GM21723 (cell line): Measurements from ENCODE around the gene RPS3.
"Not testable (repeated sequence)": the region's sequence is repeated elsewhere in the genome, so short reads cannot be mapped to it uniquely, and the experiment has no call there.

ENCODE experiments used
- ATAC-seq: cut with Tn5 transposase; IDR thresholded peaks from one replicate; pipeline ENCODE4 v1.9.1; 2021; ENCODE audit warnings: mild to moderate bottlenecking, moderate library complexity; ENCODE audit not compliant: unreplicated experiment

Gene RPS3

DNA sequence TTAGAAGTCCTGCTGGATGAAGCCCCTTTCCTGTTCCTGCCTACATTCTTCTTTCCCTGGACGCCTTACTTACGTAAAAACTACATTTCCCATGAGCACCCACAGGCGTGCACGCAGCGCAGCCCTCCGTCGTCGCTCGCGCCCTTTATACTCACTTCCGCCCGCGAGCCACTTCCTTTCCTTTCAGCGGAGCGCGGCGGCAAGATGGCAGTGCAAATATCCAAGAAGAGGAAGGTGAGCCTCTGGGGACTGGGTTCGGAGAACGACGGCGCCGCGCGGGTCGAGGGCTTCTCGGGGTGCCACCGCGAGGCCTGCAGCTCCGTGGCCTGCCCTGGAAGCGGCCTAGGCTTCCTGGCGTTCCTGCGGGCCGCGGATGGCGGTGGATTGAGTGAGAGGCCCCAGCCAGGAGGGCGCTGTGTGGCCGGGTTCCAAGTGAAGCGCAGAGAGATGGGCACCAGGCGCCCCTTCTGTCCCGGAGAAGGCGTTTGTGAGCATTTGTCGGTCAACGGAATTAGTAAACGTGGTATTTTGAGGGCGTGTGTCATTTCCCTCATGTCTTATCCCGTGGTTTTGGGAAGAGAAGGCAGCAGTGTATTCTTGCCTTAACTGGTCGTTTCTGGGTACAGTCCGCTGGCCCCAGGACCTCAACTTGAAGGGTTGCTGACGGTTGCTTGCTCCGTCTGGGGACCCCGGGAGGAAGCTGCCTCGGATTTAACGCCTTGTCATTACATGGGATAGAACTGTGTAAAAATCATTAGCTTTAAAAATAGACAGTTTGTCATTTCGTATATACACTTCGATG lies at the start of gene RPS3:
Gene RPS3, plus strand, starts transcription at position 175 of the 802 bp plus-strand sequence. Its CDS starts 30 bp downstream, at position 205.
- peak; percentile 93 for ATAC-seq

DNA sequence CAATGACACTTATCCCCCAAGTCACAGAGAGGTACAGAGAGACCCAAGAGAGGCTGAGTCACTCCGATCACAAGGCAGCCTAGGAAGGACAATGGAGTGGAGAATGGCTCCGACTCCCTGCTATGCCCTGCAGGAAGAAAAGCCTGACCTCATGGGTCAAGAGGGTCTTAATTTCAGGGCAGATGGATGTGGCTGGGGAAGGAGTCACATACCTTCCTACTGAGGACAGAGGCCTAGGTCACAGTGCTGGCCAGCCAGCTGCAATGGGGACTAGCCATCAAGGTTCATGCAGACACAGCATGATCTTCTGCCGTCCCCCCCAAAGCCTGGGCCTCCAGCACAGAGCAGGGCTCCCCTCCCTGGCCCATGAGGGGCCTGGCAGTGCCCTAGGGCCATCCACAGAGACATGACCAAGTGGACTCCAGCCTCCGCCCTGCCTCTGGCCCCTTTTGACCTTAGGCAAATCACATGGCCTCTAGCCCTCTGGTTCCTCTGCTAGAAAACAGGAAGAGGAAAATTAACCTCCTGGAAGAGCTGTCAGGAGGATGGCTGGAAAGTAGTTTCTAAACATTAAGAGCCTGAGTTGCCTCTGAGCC lies 49.7 kb upstream of the RPS3 start:
- ATAC-seq = no peak

DNA sequence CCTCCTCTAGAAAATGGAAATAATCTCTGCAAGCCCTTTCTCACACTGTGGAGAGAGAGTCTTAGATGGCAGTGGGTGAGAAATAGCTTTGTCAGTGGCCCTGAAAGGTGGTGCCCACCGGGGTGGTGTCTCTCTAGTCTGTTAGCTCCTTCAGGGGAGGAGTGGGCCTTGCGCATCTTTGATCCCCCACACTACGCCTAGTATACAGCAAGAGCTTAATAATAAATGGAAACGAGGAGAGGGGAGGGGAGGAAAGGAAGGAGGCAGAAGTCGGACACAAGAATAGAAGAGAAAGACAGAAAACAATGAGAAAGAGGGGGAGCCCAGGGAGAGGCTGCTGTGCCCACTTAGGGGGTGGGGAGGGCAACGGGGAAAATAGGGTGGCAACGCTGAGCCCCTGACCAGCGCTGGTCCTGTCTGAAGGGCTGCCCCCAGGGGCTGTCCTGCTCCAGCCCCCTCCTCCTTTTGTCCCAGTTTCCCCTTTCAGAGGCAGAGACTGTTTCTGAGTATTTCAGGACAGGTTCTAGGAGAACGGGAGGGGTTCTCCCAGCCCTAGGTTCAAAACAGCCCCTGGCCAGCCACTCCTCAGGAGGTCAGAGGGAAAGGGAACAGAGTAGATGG lies 49.1 kb upstream of the RPS3 start:
- no peak for ATAC-seq

DNA sequence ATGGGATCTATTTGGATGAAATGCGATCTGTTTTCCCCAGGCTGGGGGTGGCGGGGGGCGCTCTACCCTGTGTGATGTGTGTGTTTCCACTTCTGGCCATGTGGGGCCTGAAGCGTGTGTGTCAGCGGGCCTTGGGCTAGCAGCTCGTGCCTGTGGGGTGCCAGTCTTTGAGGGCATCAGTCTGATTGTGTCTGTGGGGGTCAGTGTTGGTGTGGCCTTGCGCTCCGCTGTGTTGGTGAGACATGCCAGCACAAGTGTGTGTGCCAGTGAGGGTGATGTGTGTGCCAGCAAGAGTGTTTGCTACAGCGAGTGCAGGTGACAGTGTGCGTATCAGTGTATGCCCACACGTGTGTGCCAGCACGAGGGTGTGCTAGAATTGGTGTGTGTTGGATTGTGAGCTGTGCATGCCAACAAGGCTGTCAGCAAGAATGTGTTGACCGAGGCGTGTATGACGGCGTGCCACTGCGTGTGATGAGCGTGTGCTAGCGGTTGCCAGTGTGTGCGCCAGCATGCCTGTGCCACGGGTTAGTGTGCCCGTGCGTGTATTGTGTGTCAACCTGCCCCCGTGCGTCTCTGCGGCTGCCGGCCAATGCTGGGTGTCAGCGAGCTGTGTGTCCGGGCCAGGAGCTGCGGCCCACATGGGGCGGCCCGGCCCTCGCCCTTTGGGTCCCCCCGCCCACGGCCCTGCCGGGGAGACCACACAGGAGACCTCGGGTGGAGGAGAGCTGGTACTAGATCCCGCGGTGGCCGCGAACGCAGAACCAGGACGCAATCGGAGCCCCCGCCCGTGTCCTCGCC lies 48.4 kb upstream of the RPS3 start:
- ATAC-seq = no peak

DNA sequence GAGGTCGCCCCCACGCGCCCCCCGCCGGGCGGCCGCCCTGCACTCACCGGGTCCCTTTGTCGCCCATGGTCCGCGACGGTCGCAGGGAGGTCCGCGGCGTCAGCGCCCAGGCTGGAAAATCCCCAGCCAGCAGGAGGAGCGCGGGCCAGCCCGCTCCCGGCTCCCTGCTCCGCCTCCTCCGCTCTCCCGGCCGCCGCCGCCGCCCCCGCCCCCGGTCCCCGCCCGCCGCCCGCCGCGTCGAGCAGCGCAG lies 47.9 kb upstream of the RPS3 start, which contains the start of gene ARRB1:
Gene ARRB1, minus strand, starts transcription at position 121 of the 250 bp plus-strand sequence. Its CDS starts 54 bp downstream, at position 67.
- ATAC-seq = no peak

DNA sequence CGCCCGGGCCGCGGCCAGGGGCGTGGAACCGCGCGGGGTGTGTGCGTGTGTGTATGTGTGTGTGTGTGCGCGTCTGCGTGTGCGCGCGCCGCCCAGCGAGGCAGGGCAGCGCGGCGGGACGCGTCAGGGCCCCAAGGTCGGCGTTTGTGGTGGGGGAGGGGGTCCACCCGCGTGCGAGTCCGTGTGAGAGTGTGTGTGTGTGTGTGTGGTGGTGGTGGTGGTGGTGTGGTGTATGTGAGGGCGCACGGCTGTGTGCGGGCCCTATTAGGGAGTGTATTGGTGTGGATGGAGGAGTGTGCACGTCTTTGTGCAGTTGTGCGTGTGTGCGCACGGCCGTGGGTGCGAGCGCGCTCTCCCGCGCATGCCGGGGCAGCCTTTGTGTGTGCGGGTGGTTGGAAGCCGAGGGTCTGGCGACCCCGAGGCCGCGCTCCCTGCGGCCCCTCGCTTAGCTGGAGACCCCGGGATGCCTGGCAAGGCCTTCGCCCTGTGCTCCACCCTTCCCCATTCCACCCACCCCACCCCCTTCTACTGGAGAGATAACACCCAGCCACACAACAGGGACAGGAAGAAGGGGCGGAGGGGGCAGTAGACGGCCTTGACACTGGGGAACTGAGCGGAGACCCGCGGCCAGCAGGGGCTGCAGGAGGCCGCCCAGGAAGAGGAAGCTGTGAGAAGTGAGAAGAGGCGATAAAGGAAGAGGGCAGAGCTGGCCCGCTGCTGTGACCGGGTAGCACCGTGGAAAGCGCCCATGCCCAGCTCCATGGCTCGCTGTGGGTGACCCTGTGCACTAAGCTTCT lies 47.3 kb upstream of the RPS3 start:
- ATAC-seq = no peak

DNA sequence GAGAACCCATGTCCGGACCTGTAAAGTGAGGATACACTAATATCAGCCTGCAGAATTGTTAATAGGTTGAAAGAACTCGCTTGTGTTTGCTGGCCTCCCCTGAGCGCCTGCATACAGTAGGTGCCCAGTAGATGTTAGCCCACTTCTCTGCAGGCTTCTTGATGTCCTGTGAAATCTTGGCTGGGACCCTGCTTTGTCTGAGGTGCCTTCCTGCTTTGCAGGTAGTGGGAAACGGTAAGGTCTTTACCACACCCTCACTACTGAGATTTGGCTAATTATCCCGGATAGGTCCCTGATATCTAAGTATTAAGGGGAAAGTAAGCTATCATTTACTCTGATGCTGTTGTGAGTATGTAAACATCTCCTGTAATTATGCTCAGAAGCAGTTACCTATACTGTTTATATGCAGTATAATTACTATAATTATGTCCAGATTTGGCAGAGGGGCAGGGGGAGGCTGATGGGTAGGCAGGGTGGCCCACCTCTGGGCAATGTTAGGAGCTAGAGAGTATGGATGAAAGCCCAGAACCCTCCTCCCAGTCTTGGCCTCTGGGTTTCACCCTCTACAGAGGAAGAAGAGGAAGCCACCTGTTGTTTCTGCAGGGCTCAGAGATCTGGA lies 46.6 kb upstream of the RPS3 start:
- no peak for ATAC-seq

DNA sequence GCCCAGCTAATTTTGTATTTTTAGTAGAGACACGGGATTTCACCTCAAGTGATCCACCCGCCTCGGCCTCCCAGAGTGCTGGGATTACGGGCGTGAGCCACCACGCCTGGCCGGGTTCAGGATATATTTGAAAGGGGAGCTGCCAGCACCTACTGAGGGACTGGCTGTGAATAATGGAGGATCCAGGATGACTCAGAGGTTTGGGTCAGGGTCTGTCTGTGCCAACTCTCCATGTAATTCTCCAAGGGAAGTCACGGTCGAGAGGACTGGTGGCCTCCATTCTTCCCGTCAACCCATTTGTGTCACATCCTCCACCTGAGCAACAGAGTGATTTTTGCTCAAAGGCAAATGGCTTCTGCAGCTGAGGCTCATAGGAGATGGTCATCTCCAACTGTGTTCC lies 44.3 kb upstream of the RPS3 start:
- no peak for ATAC-seq

DNA sequence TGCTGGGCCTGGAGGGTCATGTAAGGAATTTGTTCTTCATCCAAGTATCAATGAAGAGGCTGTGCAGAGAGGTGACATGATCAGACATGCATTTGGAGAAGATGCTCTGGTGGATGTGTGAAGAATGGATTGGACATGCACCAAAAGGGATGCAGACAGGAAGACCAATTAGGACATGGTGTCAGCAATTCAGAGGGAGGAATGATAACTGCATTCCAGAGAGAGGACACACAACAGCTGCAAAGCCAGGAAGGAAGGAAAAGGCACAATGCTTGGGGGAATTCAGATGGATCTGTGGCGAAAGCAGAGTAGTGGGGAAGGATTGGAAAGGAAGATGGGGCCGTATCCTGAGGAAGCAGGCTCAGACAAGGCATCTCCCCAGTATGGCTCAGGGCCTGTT lies 42.7 kb upstream of the RPS3 start:
- ATAC-seq = no peak

DNA sequence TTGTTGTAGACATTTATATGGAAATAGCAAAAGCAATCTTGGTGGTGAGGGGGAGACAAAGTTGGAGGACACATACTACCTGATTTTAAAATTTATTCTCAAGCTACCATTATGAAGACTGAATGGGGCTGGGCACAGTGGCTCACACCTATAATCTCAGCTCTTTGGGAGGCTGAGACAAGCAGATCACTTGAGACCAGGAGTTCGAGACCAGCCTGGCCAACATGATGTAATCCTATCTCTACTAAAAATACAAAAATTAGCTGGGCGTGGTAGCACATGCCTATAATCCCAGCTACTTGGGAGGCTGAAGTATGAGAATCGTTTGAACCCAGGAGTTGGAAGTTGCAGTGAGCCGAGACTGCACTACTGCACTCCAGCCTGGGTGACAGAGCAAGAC lies 37.0 kb upstream of the RPS3 start:
- not testable (repeated sequence) for ATAC-seq

DNA sequence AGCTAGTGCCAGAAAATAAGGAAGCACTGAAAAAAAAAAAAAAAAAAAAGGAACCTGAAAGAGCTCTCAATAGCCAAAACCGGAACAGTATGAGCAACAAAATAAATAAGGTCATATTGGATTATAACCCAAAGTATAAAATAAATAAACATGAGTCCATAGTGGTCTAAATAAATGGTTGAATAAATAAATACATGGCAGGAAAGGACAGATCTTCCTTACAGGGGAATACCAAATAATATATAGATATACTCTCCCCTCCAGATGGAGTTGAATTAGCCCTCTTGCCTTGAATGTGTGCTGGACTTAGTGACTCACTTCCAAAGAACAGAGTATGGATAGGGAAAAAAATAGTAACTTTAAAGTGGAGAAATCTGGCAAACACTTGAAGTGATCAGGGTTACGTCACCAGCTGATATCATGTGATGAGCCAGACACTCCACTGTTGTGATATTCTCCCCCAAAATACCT lies 33.6 kb upstream of the RPS3 start:
- ATAC-seq = no peak

DNA sequence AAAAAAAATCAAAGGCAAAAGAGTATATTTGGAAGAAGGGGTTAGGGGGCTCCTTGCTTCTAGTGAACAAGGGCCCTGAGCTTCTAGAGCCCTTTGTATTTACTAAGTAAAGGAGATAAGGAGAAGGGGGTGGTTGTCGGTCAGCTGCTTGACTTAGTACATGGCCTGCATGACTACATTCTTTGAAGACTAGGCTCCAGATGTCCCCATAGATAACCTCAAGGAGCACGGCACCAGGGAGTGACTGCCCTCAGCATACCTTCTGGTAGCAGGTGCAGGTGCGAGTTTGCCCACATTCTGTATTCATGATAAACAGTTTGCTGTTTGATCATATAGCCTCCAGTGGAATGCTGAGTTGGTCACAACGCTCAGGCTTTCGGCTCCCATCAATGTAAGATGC lies 32.5 kb upstream of the RPS3 start:
- not testable (repeated sequence) for ATAC-seq

DNA sequence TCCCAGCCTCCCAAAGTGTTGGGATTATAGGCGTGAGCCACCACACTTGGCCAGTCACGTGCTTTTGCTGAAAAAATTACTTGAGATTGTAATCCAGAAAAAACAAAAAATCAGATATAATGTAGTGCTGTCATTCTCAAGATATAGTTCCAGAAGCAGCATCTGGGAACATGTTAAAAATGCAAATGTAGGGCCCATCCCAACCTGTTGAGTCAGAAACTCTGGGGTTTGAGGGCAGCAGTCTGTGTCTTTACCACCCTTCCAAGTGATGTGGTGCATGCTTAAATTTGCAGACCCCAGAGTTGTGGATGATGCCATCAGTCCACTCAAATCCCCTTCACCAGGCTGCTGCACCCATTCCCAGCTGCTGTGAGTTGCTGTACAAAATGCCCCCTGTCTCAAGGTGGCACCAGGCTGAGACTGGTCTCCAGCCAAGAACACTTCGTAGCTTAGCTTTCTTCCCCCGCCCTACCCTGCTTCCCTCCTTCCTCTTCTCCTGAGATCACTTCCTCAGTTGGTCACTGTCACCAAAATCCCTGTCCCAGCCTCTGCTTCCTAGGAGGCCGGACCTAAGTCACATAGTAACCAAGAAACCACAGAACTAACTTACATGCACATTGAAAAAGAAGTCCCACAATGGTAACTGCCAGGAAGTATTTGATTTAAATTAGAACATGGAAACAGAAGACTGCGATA lies 29.6 kb upstream of the RPS3 start:
- no peak for ATAC-seq

DNA sequence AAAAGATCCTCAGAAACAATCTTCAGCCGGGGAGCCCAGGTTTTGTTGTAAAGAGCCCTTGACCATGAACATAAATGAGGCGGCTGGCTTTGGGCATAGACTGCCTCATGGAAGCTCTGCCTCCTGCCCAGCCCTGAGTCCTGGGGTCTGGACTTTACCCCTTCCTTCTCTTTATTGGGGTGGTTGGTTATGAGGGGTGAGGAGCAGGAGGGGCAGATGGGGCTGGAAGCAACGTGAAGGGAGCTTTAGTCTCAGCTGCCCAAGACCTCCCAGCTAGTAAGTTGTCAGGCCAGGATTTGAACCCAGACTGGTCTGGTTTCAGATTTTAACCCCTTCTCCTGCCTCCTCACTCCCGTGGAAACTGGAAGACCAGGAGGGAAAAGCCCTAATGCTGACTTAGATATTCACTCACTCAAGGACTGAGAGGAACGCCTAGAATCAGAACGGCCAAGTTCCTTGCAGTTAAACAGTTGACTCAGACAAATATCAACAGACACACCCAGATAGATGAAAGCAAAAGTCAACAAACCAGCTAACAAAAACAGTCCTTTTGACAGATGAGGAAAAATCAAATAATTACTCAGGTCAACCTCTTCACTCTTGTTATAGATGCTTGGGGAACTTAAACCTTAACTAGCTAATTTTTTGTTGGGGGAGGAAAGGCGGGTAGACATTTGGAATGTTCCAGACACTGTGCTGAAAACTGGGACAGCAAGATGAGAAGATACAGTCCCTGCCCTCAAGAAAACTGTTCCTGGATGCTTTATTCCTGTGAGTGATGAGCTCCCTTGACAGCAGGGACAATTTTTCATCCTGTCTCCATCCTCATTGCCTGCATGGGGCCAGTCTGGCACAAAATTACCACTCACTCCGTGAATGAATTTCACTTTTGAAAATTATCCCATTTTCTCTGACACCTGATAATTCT lies 27.1 kb upstream of the RPS3 start:
- no peak for ATAC-seq

DNA sequence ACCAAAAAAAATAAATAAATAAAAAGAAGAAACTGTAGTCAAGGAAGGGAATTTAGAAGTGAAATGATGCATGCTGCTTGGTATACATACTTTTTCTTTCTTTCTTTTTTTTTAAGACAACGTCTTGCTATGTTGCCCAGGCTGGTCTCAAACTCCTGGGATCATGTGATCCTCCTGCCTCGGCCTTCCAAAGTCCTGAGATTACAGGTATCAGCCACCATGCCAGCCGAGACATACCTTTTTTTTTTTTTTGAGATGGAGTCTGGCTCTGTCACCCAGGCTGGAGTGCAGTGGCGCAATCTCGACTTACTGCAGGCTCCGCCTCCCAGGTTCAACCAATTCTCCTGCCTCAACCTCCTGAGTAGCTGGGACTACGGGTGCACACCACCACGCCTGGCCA lies 26.1 kb upstream of the RPS3 start:
- ATAC-seq = no peak

DNA sequence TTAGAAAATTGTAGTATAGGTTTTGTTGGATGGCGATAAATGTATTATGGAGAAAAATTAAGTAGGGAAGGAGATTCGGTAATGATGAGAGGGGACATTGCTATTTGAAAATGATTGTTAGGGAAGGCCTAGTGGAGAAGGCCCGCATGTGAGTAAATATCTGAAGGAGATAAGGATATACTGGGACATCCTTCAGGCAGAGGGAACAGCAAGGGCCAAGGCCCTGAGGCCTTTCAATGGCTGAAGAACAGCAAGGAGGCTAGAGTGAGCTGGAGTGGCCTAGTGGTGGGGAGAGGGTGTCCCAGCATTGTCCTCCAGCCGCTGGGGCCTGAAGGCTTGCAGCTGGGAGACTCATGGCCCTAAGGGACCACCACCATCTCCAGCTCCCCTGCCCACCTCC lies 24.7 kb upstream of the RPS3 start:
- no peak for ATAC-seq

DNA sequence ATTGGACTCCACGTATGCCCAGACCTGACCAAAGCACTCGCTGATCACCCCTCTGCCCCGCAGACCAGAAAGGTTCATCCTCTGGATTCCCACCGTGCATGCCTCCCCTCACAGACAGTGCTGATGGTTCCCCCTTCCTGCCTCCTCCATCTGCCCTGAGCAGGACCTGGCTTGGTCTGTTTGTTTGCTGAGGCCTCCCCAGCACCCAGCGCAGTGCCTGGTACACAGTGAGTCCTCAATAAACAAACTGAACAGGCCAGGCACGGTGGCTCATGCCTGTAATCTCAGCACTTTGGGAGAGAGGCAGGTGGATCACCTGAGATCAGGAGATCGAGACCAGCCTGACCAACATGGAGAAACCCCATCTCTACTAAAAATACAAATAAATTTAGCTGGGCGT lies 23.7 kb upstream of the RPS3 start:
- no peak for ATAC-seq

DNA sequence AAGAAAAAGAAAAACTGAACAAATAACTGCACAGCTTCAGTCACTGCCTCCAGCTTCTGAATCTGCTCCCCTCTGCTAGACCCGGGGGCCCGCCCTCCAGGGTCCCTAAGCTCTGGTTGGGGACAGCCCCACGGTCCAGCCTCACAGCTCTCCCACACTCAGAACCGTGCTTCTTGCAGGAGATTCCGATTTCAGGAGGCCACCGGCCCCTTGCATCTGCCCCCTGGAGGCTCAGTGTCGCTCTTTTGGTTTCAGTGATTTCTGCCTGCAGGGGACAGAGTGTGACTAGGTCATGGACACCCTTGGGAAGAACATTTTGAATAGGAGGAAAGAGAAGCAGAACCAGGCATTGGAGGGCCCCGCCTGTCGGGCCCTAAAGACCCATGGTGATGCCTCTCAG lies 23.1 kb upstream of the RPS3 start:
- no peak for ATAC-seq

DNA sequence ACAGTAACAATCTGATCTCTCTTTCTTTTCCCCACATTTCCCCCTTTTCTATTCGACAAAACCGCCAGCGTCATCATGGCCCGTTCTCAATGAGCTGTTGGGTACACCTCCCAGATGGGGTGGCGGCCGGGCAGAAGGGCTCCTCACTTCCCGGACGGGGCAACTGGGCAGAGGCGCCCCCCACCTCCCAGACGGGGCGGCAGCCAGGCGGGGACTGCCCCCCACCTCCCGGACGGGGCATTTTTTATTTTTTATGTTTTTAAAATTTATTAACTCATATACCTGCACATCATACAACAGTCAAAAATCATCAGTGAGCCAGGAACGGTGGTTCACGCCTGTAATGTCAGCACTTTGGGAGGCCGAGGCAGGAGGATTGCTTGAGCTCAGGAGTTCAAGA lies 20.5 kb upstream of the RPS3 start:
- ATAC-seq = not testable (repeated sequence)
